Pons (tissue), 1 donor: ENCODE measurements around the gene TIMM10B.
"Not testable (repeated sequence)": the region's sequence is repeated elsewhere in the genome, so short reads cannot be mapped to it uniquely, and the experiment has no call there.

Source experiments
- DNase-seq: peaks from one replicate; pipeline ENCODE4 v3.0.0-alpha.2; 2016; ENCODE audit warnings: low spot score

Gene TIMM10B

GRCh38 chr11:6505577-6506240 lies 24.4 kb downstream of the TIMM10B start:
- DNase-seq: peak; percentile 75

GRCh38 chr11:6516865-6517264 lies 35.6 kb downstream of the TIMM10B start:
- DNase-seq: no peak

- DNase-seq: no peak
These were observed 39.0 kb downstream of the TIMM10B start for GRCh38 chr11:6520265-6520664.

GRCh38 chr11:6521946-6522345 lies 40.6 kb downstream of the TIMM10B start:
- DNase-seq: not testable (repeated sequence)

GRCh38 chr11:6523253-6523652 lies 42.0 kb downstream of the TIMM10B start:
- no peak for DNase-seq

GRCh38 chr11:6526411-6527135 lies 45.3 kb downstream of the TIMM10B start:
- DNase-seq: no peak

GRCh38 chr11:6529266-6529665 lies 48.0 kb downstream of the TIMM10B start:
- DNase-seq: no peak

- DNase-seq: no peak
These were observed 49.5 kb downstream of the TIMM10B start for GRCh38 chr11:6530848-6531247.

GRCh38 chr11:6531267-6531752 lies 50.0 kb downstream of the TIMM10B start:
- DNase-seq: peak; percentile 76
